GM03348 (cell line): ENCODE data around the gene EIF2S3.
"Not testable (repeated sequence)": the region's sequence is repeated elsewhere in the genome, so short reads cannot be mapped to it uniquely, and the experiment has no call there.

Source experiments
- DNase-seq: peaks from one replicate; pipeline ENCODE4 v3.0.0; 2012; ENCODE audit warnings: low spot score

Gene EIF2S3

DNA sequence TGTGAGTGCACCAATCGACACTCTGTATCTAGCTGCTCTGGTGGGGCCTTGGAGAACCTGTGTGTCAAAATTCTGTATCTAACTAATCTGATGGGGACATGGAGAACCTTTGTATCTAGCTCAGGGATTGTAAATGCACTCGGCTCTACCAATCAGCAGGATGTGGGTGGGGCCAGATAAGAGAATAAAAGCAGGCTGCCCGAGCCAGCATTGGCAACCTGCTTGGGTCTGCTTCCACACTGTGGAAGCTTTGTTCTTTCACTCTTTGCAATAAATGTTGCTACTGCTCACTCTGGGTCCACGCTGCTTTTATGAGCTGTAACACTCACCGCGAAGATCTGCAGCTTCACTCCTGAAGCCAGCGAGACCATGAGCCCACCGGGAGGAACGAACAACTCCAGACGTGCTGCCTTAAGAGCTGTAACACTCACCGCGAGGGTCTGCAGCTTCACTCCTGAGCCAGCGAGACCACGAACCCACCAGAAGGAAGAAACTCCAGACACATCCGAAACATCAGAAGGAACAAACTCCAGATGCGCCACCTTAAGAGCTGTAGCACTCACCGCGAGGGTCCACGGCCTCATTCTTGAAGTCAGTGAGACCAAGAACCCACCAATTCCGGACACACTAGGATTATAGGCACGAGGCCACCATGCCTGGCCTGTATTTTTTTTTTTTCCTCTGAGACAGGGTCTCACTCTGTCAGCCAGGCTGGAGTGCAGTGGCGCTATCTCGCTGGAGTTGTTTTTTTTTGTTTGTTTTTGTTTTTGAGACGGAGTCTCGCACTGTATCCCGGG, 4.0 kb upstream of the EIF2S3 start:
- not testable (repeated sequence) for DNase-seq

DNA sequence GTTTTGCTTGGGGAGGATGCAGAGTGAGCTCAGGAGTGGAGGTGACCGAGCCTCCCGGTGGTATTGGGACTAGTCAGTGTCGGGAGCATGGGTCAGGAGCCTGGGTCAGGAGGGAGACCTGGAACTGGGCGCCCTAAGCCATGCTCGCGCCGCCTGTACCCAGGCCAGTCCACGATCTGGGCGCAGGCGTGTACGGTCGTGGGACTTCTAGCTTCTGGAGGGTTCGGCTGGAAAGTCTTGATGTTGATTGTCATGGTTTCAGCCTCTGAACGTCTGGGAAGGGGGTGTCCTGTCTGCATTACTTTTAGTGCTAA, 244 bp downstream of the EIF2S3 start:
- DNase-seq = no peak

DNA sequence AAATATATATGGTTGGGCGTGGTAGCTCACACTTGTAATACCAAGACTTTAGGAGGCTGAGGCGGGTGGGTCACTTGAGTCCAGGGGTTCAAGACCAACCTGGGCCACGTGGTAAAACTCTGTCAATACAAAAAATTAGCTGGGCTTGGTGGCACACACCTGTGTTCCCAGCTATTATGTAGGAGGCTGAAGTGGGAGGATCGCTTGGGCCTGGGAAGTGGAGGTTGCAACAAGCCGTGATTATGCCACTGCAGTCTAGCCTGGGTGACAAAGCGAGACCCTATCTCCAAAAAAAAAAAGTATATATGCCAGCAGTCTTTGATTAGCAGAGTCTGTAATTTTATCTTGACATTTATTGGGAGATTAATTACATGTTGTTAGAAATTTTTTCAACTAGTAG, 8.7 kb downstream of the EIF2S3 start:
- DNase-seq = no peak

DNA sequence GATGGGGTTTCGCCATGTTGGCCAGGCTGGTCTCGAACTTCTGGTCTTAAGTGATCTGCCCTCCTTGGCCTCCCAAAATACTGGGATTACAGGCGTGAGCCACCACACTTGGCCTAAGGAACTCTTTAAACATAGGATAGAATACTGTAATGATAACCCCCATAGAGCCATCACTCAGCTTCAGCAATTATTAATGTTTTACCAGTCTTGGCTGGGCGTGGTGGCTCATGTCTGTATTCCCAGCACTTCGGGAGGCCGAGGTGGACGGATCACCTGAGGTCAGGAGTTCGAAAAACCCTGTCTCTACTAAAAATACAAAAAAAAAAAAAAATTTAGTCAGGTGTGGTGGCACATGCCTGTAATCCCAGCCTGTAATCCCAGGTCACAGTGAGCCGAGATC, 15.1 kb downstream of the EIF2S3 start:
- DNase-seq = no peak

DNA sequence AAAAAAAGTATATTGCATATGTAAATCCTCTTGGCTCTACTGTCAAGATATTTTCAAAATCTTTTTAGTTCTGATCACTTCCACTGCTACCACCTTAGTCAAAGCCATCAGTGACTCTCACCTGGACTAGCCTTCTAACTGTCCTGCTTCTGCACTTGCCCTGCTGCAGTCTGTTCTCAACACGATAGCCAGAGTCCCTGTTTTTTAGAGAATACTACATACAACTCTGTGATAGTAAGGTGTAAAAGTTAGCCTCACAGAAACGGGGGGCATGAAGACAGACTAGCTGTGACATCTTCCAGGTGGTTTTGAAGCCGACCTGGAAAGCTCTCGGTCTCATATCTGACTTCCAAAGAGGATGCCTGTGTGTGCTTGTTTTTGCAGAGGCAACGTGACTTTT, 24.7 kb downstream of the EIF2S3 start:
- no peak for DNase-seq

DNA sequence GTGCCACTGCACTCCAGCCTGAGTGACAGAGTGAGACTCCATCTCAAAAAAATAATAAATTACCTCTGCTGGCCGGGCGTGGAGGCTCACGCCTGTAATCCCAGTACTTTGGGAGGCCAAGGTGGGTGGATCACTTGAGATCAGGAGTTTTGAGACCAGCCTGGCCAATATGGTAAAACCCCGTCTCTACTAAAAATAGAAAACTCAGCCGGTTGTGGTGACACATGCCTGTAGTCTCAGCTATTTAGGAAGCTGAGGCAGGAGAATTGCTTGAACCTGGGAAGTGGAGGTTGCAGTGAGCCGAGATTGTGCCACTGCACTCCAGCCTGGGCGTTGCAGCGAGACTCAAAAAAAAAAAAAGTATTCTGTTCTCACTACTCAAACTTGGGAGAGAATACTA, 25.5 kb downstream of the EIF2S3 start:
- not testable (repeated sequence) for DNase-seq

DNA sequence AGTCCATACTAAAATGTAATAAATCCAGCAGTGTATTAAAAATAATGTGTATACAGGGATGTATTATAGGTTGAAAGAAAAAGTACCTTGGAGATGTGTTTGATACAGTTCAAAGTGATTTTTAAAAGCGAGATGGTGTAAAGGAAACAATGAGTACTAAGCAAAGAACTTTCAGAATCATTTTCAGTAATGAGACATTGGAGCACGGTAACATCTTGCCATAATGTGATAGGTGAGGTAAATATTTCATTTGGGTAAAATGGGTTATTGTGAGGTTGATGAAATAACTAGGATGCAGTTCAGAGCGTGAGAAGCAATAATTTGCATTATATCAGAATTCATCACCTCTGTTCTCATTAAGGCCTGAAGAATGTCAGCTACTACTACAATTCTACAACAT, 25.9 kb downstream of the EIF2S3 start:
- DNase-seq = no peak

DNA sequence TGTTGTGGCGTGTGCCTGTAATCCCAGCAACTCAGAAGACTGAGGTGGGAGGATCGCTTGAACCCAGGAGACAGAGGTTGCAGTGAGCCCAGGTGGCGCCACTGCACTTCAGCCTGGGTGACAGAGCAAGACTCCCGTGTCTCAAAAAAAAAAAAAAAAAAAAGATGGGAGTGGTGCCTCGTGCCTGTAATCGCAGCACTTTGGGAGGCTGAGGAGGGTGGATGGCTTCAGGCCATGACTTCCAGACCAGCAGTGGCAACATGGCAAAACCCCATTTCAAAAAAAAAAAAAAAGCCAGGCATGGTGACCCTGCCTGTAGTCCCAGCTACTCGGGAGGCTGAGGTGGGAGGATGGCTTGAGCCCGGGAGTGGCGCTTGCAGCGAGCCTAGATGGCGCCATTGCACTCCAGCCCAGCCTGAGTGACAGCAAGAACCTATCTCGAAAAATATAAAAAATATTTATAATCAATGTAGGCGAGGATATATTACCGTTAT, 27.0 kb downstream of the EIF2S3 start:
- peak; percentile 20 for DNase-seq

DNA sequence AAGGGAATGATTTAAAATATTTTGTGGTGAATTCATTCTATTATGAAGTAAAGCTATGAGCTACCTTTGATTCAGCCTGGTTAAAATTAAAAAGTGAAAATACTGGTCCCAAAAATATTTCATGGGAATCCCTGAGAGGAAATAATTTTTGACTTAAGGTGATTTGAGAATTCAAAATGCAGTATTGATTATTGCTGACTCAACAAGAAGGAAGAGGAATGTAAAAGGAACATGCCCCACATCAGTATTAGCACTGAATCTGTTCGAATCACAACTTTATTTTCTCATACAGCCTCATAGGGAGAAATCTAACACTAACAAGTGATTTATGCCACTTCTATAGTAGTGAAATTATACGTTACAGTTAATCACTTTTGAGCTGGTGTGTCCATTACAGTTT, 27.7 kb downstream of the EIF2S3 start:
- DNase-seq = no peak

DNA sequence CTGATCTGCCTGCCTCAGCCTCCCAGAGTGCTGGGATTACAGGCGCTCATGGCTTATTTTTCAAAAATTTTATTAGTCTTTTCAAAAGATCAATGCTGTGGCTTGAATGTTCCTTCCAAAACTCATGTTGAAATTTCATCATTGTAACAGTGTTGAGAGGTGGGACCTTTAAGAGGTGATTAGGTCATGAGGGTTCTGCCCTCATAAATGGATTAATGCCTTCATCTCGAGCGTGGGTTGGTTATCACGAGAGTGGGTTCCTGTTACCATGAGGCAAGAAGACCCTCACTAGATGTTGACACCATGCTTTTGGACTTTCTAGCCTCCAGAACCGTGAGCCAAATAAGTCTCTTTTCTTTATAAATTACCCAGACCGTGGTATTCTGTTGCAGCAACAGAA, 30.3 kb downstream of the EIF2S3 start:
- DNase-seq = no peak

DNA sequence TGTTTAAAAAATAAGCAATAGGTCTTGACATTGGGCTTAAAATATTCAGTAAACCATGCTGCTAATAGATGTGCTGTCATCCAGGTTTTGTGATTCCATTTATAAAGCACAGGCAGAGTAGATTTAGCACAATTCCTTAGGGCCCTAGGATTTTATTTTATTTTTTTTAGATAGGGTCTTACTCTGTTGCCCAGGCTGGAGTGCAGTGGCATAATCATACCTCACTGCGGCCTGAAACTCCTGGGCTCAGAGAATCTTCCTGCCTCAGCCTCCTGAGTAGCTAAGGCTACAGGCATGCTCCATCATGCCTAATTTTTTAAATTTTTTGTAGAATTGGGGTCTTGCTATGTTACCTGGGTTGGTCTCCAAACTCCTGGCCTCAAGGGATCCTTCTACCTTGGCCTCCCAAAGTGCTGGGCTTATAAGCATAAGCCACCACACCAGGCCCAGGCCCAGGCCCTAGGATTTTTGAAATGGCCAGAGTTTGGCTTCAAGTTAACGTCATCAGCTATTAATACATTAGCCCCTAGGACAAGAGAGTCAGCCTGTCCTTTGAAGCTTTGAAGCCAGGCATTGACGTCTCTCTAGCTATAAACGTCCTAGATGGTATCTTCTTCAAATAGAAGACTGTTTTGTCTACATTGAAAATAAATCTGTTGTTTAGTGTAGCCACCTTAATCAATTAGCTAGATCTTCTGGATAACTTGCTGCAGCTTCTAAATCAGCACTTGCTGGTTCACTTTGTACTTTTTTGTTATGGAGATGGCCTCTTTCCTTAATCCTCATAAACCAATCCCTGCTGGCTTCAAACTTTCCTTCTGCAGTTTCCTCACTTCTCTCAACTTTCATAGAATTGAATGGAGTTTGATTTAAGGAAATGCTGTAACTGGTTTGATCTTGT, 35.8 kb downstream of the EIF2S3 start:
- DNase-seq = no peak

DNA sequence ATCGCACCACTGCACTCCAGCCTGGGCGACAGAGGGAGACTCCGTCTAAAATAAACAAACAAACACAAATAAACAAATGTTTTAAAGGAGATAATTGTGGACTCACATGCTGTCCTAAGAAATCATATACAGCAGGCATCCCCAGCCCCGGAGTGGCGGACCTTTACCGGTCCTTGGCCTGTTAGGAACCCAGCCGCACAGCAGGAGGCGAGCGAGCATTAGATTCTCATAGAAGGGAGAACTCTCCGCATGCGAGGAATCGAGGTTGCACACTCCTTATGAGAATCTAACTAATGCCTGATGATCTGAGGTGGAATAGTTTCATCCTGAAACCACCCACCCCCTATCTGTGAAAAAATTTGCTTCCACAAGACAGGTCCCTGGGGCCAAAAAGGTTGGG, 39.0 kb downstream of the EIF2S3 start:
- no peak for DNase-seq

DNA sequence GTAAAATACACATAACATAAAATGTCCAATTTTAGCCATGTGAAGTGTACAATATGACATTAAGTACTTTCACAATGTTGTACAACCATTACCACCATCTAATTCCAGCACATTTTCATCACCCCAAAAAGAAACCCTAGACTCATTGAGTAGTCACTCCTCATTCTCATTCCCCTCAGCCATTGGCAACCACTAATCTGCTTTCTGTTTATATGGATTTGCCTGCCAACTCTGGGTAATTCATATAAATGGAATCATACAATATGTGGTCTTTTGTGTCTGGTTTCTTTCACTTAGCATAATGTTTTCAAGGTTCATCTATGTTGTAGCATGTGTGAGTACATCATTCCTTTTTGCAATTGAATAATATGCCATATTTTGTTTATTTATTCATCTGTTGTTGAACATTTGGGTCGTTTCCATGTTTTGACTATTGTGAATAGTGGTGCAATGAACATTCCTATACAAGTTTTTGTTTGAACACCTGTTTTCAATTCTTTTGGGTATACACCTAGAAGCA, 43.0 kb downstream of the EIF2S3 start:
- DNase-seq = no peak

DNA sequence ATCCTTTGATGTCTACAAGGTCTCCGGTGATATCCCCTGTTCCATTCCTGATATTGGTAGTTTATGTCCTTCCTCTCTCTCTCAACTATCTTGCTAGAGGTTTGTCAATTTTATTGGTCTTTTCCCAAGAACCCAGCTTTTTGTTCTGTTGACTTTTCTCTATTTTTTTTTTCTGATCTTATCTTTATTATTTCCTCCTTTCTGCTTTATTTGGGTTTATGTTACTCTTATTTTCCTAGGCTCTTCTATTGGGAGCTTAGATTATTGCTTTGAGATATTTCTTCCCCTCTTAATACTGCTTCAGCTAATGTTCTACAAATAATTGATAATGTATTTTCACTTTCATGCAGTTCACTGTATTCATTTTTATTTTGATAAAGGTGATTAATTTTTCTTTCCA, 44.2 kb downstream of the EIF2S3 start:
- DNase-seq = no peak

DNA sequence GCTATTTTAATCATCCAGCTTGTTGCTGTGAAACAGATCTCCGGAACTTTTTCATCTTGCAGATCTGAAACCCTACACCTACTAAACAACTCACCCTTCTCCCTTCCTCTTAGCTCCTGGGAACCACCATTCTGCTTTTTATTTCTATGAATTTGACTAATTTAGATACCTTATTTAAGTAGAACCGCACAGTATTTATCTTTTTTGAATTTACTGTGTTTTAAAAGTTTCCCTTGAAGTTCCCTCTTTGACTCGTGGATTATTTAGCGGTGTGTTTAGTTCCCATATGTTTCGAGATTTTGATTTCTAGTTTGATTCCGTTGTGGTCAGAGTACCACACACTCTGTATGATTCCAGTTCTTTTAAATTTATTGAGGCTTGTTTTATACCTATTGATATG, 44.6 kb downstream of the EIF2S3 start:
- DNase-seq = no peak

DNA sequence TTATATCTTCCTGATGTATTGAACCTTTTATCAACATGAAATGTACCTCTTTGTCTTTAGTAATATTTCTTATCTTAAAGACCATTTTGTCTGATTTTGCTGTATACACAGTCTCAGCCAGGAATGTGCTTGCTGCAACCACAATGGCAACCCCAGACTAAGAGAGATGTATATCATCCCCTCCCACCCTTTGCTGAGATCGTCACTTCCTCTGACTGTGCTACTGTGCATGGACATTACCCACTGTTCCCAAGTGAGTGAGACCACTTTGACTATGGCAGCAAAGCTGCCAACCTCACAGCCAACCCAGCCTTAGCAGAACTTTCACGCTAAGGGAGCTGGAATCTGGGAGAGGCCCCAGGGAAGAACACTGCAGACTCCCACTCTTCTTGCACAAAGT, 46.0 kb downstream of the EIF2S3 start:
- DNase-seq = peak; percentile 3

DNA sequence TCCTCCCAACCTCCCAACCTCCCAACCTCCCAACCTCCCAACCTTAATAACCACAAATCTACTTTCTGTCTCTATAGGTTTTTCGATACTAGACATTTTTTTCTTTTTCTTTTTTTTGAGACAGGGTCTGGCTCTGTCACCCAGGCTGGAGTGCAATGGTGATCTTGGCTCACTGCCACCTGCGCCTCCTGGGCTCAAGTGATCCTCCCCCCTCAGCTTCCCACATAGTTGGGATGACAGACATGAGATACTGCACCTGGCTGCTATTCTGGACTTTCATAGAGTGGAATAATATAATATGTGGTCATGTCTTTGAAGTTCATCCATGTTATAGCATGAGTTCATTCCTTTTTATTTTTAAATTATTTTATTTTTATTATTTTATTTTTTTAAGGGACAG, 55.3 kb downstream of the EIF2S3 start:
- DNase-seq = no peak

DNA sequence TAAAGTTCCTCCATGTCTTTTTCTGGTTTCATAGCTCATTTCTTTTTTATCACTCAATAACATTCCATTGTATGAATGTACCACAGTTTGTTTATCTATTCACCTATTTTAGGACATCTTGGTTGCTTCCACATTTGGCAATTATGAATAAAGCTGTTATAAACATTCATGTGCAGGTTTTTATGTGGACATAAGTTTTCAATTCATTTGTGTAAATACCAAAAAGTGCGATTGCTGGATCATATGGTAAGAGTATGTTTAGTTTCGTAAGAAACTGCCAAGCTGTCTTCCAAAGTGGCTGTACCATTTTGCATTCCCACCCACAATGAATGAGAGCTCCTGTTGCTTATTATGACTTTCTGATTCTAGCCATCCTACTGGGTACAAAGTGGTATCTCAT, 58.4 kb downstream of the EIF2S3 start:
- no peak for DNase-seq

DNA sequence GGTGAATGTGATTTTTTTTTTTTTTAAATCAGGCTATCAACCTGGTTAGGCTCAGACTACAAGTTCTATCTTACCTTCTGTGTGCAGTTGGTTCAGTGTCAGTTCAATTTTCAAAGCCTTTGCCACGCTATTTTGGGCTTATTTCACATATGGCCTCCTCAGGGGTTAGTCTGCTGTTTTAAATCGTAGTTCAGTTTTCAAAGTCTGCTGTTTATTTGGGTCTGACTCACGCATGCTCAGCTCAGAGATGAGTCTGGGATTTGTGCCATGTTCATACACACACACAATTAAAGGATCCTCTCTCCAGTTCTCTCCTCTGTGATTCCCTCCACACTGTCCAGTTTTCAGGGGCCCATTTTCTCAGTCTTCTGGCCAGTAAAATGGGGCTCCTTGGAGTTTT, 62.5 kb downstream of the EIF2S3 start:
- DNase-seq = peak; percentile 69

DNA sequence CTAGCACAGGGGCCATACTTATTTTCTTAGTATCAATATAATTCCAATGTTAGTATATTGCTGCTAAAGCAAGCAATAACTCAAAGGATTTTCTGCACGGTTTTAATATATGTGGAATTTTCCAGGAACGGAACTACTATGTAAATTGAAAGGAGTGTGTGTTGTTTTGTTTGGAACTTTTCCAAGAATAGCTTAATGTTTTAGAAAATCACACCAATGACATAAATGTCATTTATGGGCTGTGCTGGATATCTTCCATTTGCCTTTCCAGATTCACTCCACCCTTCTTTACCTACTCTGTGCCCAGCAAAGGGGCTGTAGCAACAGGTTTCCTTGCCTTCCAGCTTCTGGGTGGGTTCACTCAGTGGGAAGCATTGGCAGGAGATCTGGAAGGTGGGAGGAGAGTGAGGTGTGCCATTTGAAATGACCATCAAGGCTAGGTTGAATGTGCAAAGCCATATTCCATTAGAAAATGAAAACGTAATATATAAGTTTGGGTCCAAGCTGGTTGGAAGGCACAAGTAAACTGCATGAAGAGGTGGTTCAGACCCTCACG, 69.6 kb downstream of the EIF2S3 start:
- DNase-seq = no peak

DNA sequence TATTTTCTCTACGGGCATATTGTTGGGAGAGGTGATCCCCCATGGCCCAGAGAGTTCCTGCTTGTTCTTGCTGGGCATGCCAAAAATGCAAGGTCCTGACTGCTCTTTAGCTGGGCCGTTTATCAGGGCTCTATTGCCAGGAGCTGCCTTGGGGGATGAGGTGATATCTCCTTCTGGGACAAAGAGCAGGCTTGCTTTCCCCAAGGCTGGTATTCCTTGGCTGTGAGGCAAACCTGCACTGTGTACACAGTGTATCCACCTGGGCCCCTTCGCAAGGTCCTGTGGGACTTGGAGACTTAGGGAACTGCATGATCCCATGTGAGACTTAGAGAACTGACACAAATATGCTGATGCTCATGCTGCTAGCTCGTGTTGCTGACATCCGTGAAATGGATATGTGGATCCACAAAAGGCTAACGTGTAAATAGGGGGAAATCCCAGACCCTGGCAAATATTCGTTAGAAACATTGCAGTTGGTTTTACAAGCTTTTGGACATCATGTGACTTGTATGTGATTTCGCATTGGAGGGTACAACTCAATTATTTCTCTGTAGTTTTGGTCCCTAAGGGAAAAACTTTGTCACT, 70.4 kb downstream of the EIF2S3 start:
- DNase-seq = no peak
